IMR-90 (cell line): ENCODE data around the gene ARHGAP18. TPM values are rescaled to one million over a fixed set of nuclear protein-coding genes. Genes with fewer than 3 reads are reported as not detected.

Source experiments
- ATAC-seq: fragments of 200-7000 bp; cut with Tn5 transposase; 2 replicates; pipeline ENCODE4 v1.9.1; 2020; ENCODE audit warnings: low read depth, mild to moderate bottlenecking, moderate library complexity
- BruUV-seq: library from RNA; stranded (reverse); fragments of 400-500 nt; replicated peaks from 2 replicates; lab custom pipeline; 2021; lab: Mats Ljungman, UMichigan
- CTCF ChIA-PET: fragments of 300-600 bp; formaldehyde crosslinking; extraction: SDS; loops from one replicate; lab custom pipeline; 2021; ENCODE audit warnings: antibody characterized with exemption; lab: Yijun Ruan, JAX
- POLR2A ChIA-PET: fragments of 300-600 bp; sonication (Branson Sonifier 250); formaldehyde crosslinking; loops from one replicate; lab custom pipeline; 2022; ENCODE audit warnings: antibody characterized with exemption; ENCODE audit not compliant: unreplicated experiment; lab: Charles Lee
- DNase-seq: peaks from one replicate; pipeline ENCODE4 v3.0.0; 2013
- H2AFZ ChIP-seq: replicated peaks from 2 replicates; pipeline ENCODE3; 2013; ENCODE audit warnings: low read length, mild to moderate bottlenecking; ENCODE audit not compliant: poor library complexity
- H2AK5ac ChIP-seq: 2 replicates; pipeline ENCODE4 v1.6.1; 2013; ENCODE audit warnings: low read depth, low read length, inconsistent platforms
- H2AK9ac ChIP-seq: replicated peaks from 2 replicates; pipeline ENCODE3; 2013; ENCODE audit warnings: mild to moderate bottlenecking, low read depth, low read length, moderate library complexity; ENCODE audit not compliant: poor library complexity
- H2BK120ac ChIP-seq: 2 replicates; pipeline ENCODE4 v1.6.1; 2013; ENCODE audit warnings: low read depth, low read length, inconsistent platforms
- H2BK15ac ChIP-seq: 3 replicates; pipeline ENCODE4 v1.6.1; 2013; ENCODE audit warnings: low read depth, low read length, inconsistent platforms
- H2BK20ac ChIP-seq: 2 replicates; pipeline ENCODE4 v1.6.1; 2013; ENCODE audit warnings: low read depth, mild to moderate bottlenecking, inconsistent platforms, low read length, moderate library complexity
- H2BK5ac ChIP-seq: 2 replicates; pipeline ENCODE4 v1.6.1; 2013; ENCODE audit warnings: mild to moderate bottlenecking, low read depth, low read length, inconsistent platforms; ENCODE audit not compliant: poor library complexity, severe bottlenecking
- H3K14ac ChIP-seq: replicated peaks from 2 replicates; pipeline ENCODE4 v1.6.1; 2013; ENCODE audit warnings: low read depth, low read length, inconsistent platforms
- H3K18ac ChIP-seq: 2 replicates; pipeline ENCODE4 v1.6.1; 2013; ENCODE audit warnings: low read depth, low read length, control low read depth
- H3K23ac ChIP-seq: 2 replicates; pipeline ENCODE4 v1.6.1; 2013; ENCODE audit warnings: low read depth, low read length, inconsistent platforms
- H3K27ac ChIP-seq: 2 replicates; pipeline ENCODE4 v1.5.1; 2013; ENCODE audit warnings: mild to moderate bottlenecking, control low read depth, low read length; ENCODE audit not compliant: insufficient read depth
- H3K27me3 ChIP-seq: 2 replicates; pipeline ENCODE4 v1.6.1; 2013; ENCODE audit warnings: low read length; ENCODE audit not compliant: control insufficient read depth, insufficient read depth
- H3K36me3 ChIP-seq: 2 replicates; pipeline ENCODE4 v1.6.1; 2013; ENCODE audit warnings: low read length, mixed read lengths; ENCODE audit not compliant: control insufficient read depth, insufficient read depth
- H3K4ac ChIP-seq: 2 replicates; pipeline ENCODE4 v1.6.1; 2013; ENCODE audit warnings: low read depth, low read length, inconsistent platforms
- H3K4me1 ChIP-seq: 2 replicates; pipeline ENCODE4 v1.6.1; 2013; ENCODE audit warnings: low read length, mixed read lengths; ENCODE audit not compliant: control insufficient read depth, insufficient read depth
- H3K4me2 ChIP-seq: 2 replicates; pipeline ENCODE4 v1.6.1; 2013; ENCODE audit warnings: low read depth, mild to moderate bottlenecking, control low read depth, low read length, moderate library complexity
- H3K4me3 ChIP-seq: 2 replicates; pipeline ENCODE4 v1.5.1; 2013; ENCODE audit warnings: low read depth, mild to moderate bottlenecking, control low read depth, low read length, moderate library complexity; ENCODE audit not compliant: insufficient read depth
- H3K56ac ChIP-seq: 2 replicates; pipeline ENCODE4 v1.6.1; 2013; ENCODE audit warnings: low read length, inconsistent platforms; ENCODE audit not compliant: insufficient read depth; ENCODE audit errors: extremely low read depth
- H3K79me1 ChIP-seq, 2 experiments: 2 replicates each; pipeline ENCODE4 v1.6.1; 2013; ENCODE audit warnings: low read length in 2 of 2, inconsistent platforms in 1 of 2, low read depth in 1 of 2
- H3K9ac ChIP-seq: 2 replicates; pipeline ENCODE4 v1.6.1; 2013; ENCODE audit warnings: low read depth, low read length, control low read depth
- H3K9me1 ChIP-seq: 2 replicates; pipeline ENCODE4 v1.6.1; 2013; ENCODE audit warnings: low read length, inconsistent platforms; ENCODE audit not compliant: insufficient read depth
- H3K9me3 ChIP-seq: 2 replicates; pipeline ENCODE4 v1.6.1; 2013; ENCODE audit warnings: low read length; ENCODE audit not compliant: control insufficient read depth, insufficient read depth
- H4K20me1 ChIP-seq: 2 replicates; pipeline ENCODE4 v1.6.1; 2013; ENCODE audit warnings: low read length, inconsistent platforms; ENCODE audit not compliant: insufficient read depth
- H4K5ac ChIP-seq: 2 replicates; pipeline ENCODE4 v1.6.1; 2013; ENCODE audit warnings: mild to moderate bottlenecking, low read depth, low read length, control low read depth
- H4K8ac ChIP-seq, 2 experiments: 2 replicates each; pipeline ENCODE4 v1.6.1; 2013; ENCODE audit warnings: low read depth in 2 of 2, low read length in 2 of 2, control low read depth in 1 of 2, inconsistent platforms in 1 of 2
- H4K91ac ChIP-seq: 2 replicates; pipeline ENCODE4 v1.6.1; 2013; ENCODE audit warnings: low read depth, low read length, inconsistent platforms; ENCODE audit not compliant: insufficient read depth
- BHLHE40 ChIP-seq: fragments of 150-350 bp; IDR thresholded peaks from 2 replicates; pipeline ENCODE4 v1.6.1; 2016; ENCODE audit warnings: mild to moderate bottlenecking, low read depth, low read length
- CEBPB ChIP-seq: IDR thresholded peaks from 2 replicates; pipeline ENCODE4 v1.6.1; 2012; ENCODE audit warnings: low read depth, low read length, improper control_type of control experiment
- MAFK ChIP-seq: IDR thresholded peaks from 2 replicates; pipeline ENCODE4 v1.6.1; 2012; ENCODE audit warnings: low read depth, low read length, improper control_type of control experiment
- WGBS, 2 experiments: methylation state at CpG; one replicate each; pipeline versions ENCODE4 v1.1.5 to v1.1.7; 2013; ENCODE audit warnings: missing lambda C conversion rate in 2 of 2; ENCODE audit not compliant: insufficient read length in 1 of 2; ENCODE audit errors: extremely low coverage in 2 of 2; 5-methylcytosine and 5-hydroxymethylcytosine counted together
- dilution Hi-C: fragments of 300-500 bp; cut with HindIII; formaldehyde crosslinking; loops from one replicate; pipeline ENCODE4 v1.14.3; 2018; ENCODE audit warnings: low sequenced_read_pairs; ENCODE audit not compliant: unreplicated experiment
- in situ Hi-C: fragments of 300-500 bp; cut with MboI; formaldehyde crosslinking; loops from 3 replicates; pipeline ENCODE4 v1.14.3; 2019; ENCODE audit warnings: low sequenced_read_pairs, inconsistent platforms, mixed read lengths
- intact Hi-C: fragments of 100-400 bp; cut with micrococcal nuclease; formaldehyde crosslinking; loops from 2 replicates; pipeline ENCODE4 v1.10.0; 2022
- polyA plus RNA-seq, 3 experiments: library from polyadenylated mRNA; depleted of rRNA; stranded (reverse); fragments of >200 nt; gene quantifications; 2 replicates each; pipeline ENCODE4 v1.2.3, GENCODE V29; 2012; ENCODE audit warnings: low replicate concordance in 1 of 3
- total RNA-seq: library from RNA; depleted of rRNA; stranded (reverse); fragments of >200 nt; gene quantifications from 2 replicates; pipeline ENCODE4 v1.2.3, GENCODE V29; 2012

ARHGAP18 gene
- total and polyA plus RNA-seq, 2 of the 4 experiments (the other 2 are of a cell fraction) = 6.2 to 17.0 TPM

DNA sequence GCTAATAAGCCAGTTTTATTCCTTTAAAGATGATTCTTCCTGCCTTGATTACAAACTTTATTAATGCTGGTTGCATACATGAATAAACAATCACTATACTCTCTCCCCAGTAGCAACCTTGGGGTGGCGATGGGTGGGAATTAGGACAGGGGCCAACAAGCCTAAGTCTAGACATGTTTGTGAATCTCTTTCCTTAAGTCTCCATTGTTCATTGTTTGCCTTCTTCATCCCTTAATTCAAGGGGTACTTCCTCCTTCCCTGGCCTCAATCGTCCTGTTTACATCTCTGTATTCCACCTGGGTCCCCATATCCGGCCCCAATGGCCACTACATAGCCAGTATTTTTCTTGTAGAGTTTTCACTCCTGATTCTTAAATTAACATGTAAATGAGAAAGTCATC is 66.0 kb downstream of the ARHGAP18 start:
- H3K4me1 ChIP-seq = peaks cover 20% of the 10 kb centered on the region
- ChIA-PET CTCF (interaction anchor here (0.6 kb wide), 1 partner anchor 75 kb away, joined by 3 read pairs; no protein-coding TSS in a partner anchor), POLR2A (no interaction called here)
- H3K4me3 ChIP-seq = no peak overlapping the region
- WGBS, 2 experiments = no CpG with 5 or more reads among the region's 3 CpGs
- DNase-seq = no peak
- peak overlapping the region; percentile 3 to 6; a peak in 2 of 4 replicates for H4K8ac ChIP-seq
- peak overlapping the region; percentile 76 for H3K14ac ChIP-seq
- intact Hi-C loops = no loop called here
- no peaks in the 10 kb centered on the region for H3K9me3 ChIP-seq
- BruUV-seq = no TSS peak
- peaks cover 3% of the 10 kb centered on the region; the same call in 1 of the 2 replicates for H3K9me1 ChIP-seq
- ATAC-seq = no peak
- peaks cover 31 to 39% of the 10 kb centered on the region in 2 experiments; a peak in 3 of 4 replicates for H3K79me1 ChIP-seq
- no peaks in the 10 kb centered on the region for H3K36me3 ChIP-seq
- H3K23ac ChIP-seq = peak overlapping the region; percentile 79; the same call in 1 of the 2 replicates
- peak overlapping the region; percentile 66 for H4K91ac ChIP-seq
- H3K4ac ChIP-seq = peak overlapping the region; percentile 86
- H3K9ac ChIP-seq = no peak overlapping the region
- H3K4me2 ChIP-seq = no peak overlapping the region
- TF ChIP-seq CEBPB = no peak
- no peak for TF ChIP-seq MAFK
- TF ChIP-seq BHLHE40 = no peak
- in situ Hi-C loops = no loop called here
- H3K27me3 ChIP-seq = no peaks in the 10 kb centered on the region
- dilution Hi-C loops = no loop called here
- peak overlapping the region; percentile 77 for H2AK9ac ChIP-seq
- H3K56ac ChIP-seq = no peak overlapping the region
- H4K5ac ChIP-seq = peak overlapping the region; percentile 92
- H2AFZ ChIP-seq = no peak overlapping the region
- peak overlapping the region; percentile 93 for H3K18ac ChIP-seq
- peak overlapping the region; percentile 58; the same call in 1 of the 2 replicates for H3K27ac ChIP-seq
- peak overlapping the region; percentile 82 for H2BK5ac ChIP-seq
- H2BK120ac ChIP-seq = peak overlapping the region; percentile 92
- no peaks in the 10 kb centered on the region for H4K20me1 ChIP-seq
- peak overlapping the region; percentile 69 for H2BK15ac ChIP-seq
- H2BK20ac ChIP-seq = peak overlapping the region; percentile 98
- H2AK5ac ChIP-seq = peak overlapping the region; percentile 85
